Caco-2 (cell line): ENCODE data around the gene COPB2. TPM values are rescaled to one million over a fixed set of nuclear protein-coding genes. Genes with fewer than 3 reads are reported as not detected.

ENCODE experiments used
- Bru-seq: library from RNA; stranded (reverse); fragments of 400-500 nt; gene quantifications from one replicate; lab custom pipeline; 2021; lab: Mats Ljungman, UMichigan
- BruChase-seq, 2 experiments: library from RNA; stranded (reverse); fragments of 400-500 nt; gene quantifications; one replicate each; lab custom pipeline; 2021; lab: Mats Ljungman, UMichigan
- BruUV-seq: library from RNA; stranded (reverse); fragments of 400-500 nt; replicated peaks from 2 replicates; lab custom pipeline; 2021; lab: Mats Ljungman, UMichigan
- CTCF ChIA-PET: fragments of 300-600 bp; sonication (Branson Sonifier 250); formaldehyde crosslinking; loops from one replicate; lab custom pipeline; 2022; ENCODE audit warnings: antibody characterized with exemption; lab: Charles Lee
- POLR2A ChIA-PET: fragments of 300-600 bp; sonication (Branson Sonifier 250); formaldehyde crosslinking; loops from one replicate; lab custom pipeline; 2022; ENCODE audit warnings: antibody characterized with exemption; lab: Charles Lee
- DNase-seq, 2 experiments: peaks; one replicate each; pipeline versions ENCODE4 v3.0.0 to v3.0.0-alpha.2; 2020 to 2022
- H3K27me3 ChIP-seq: replicated peaks from 2 replicates; pipeline ENCODE4 v1.6.0; 2011; ENCODE audit warnings: low read length; ENCODE audit not compliant: control insufficient read depth, insufficient read depth
- H3K36me3 ChIP-seq: 2 replicates; pipeline ENCODE4 v1.5.1; 2011; ENCODE audit warnings: low read length; ENCODE audit not compliant: control insufficient read depth, insufficient read depth
- H3K4me1 ChIP-seq: fragments of 250-450 bp; sonication (Bioruptor Pico); 2 replicates; pipeline ENCODE4 v1.5.1; 2020; ENCODE audit warnings: mild to moderate bottlenecking
- H3K4me3 ChIP-seq: 2 replicates; pipeline ENCODE4 v1.5.1; 2011; ENCODE audit warnings: low read depth, mild to moderate bottlenecking, control low read depth, low read length
- H3K9me3 ChIP-seq: fragments of 250-450 bp; sonication (Bioruptor Pico); 2 replicates; pipeline ENCODE4 v1.5.1; 2020; ENCODE audit warnings: mild to moderate bottlenecking, moderate library complexity
- H3K27ac Mint-ChIP-seq: one replicate; pipeline ENCODE4 v1.8.0; 2022; ENCODE audit warnings: mixed read lengths; ENCODE audit not compliant: unreplicated experiment
- H3K27me3 Mint-ChIP-seq: one replicate; pipeline ENCODE4 v1.8.0; 2022; ENCODE audit warnings: mixed read lengths; ENCODE audit not compliant: insufficient read depth, unreplicated experiment
- H3K36me3 Mint-ChIP-seq: one replicate; pipeline ENCODE4 v1.8.0; 2022; ENCODE audit warnings: mild to moderate bottlenecking, mixed read lengths; ENCODE audit not compliant: insufficient read depth, unreplicated experiment
- H3K4me1 Mint-ChIP-seq: one replicate; pipeline ENCODE4 v1.8.0; 2022; ENCODE audit warnings: low read depth, mixed read lengths; ENCODE audit not compliant: unreplicated experiment
- H3K4me3 Mint-ChIP-seq: one replicate; pipeline ENCODE4 v1.8.0; 2022; ENCODE audit warnings: mild to moderate bottlenecking, moderate library complexity, mixed read lengths; ENCODE audit not compliant: unreplicated experiment
- H3K9me3 Mint-ChIP-seq: one replicate; pipeline ENCODE4 v1.8.0; 2022; ENCODE audit warnings: mixed read lengths; ENCODE audit not compliant: unreplicated experiment
- CTCF ChIP-seq, 2 experiments: fragments of 200-600 bp in 1 of 2; IDR thresholded peaks; 1 replicate in 1 of 2; 2 replicates in 1 of 2; pipeline versions ENCODE4 v1.5.1 to v1.8.0; 2011 to 2022; ENCODE audit warnings: antibody characterized with exemption in 1 of 2, control low read depth in 1 of 2, inconsistent platforms in 1 of 2, low read depth in 1 of 2, low read length in 1 of 2, mild to moderate bottlenecking in 1 of 2, moderate library complexity in 1 of 2; ENCODE audit not compliant: insufficient read depth in 1 of 2, severe bottlenecking in 1 of 2, unreplicated experiment in 1 of 2
- intact Hi-C: fragments of 100-400 bp; cut with micrococcal nuclease; formaldehyde crosslinking; loops from one replicate; pipeline ENCODE4 v1.10.0; 2022; ENCODE audit not compliant: unreplicated experiment
- long read RNA-seq: library from polyadenylated mRNA; stranded (forward); transcript quantifications from one replicate; pipeline ENCODE4 v2.0.0, GENCODE V29; 2022
- total RNA-seq: library from RNA; stranded (reverse); gene quantifications from 2 replicates; pipeline ENCODE4 v1.2.3, GENCODE V29; 2022

The COPB2 gene
- total RNA-seq (130 and 132 TPM in 2 replicates), Bru-seq, nascent RNA (percentile 94 among the genes with signal in this experiment), BruChase-seq, experiment 1, labeled RNA remaining after a 2-hour chase (percentile 93 among the genes with signal in this experiment), BruChase-seq, experiment 2, labeled RNA remaining after a 6-hour chase (percentile 96 among the genes with signal in this experiment)
- long read RNA-seq, transcript COPB2-201 (22 exons, 3,360 nt), result major isoform, 310 of 395 reads
- long read RNA-seq, partial matches to known transcripts, result 15 of 395 reads
- long read RNA-seq, other reads (novel, unspliced or antisense), result 70 of 395 reads

- H3K4me3 Mint-ChIP-seq, result peak within 1 kb of the TSS; percentile 83
- H3K4me1 ChIP-seq, result 0 out of 2 replicates have a peak, but pooled peaks cover 3% of the 10 kb centered on the region
- peak within 1 kb of the TSS; percentile 97 for H3K27ac Mint-ChIP-seq
- CTCF ChIA-PET, result interaction anchor here (2.2 kb wide), 1 partner anchor 36 kb away, joined by 14 read pairs; no protein-coding TSS in a partner anchor
- DNase-seq, result peak; percentile 99
- peaks cover 24% of the 10 kb centered on the region for H3K36me3 Mint-ChIP-seq
- intact Hi-C loops, result no loop called here
- no peaks in the 10 kb centered on the region for H3K27me3 Mint-ChIP-seq
- no peaks in the 10 kb centered on the region for H3K9me3 ChIP-seq
- H3K4me3 ChIP-seq, result peak within 1 kb of the TSS; percentile 85
- BruUV-seq, result TSS peak; percentile 76
- H3K9me3 Mint-ChIP-seq, result no peaks in the 10 kb centered on the region
- POLR2A ChIA-PET, result interaction anchor here (0.6 to 1.4 kb wide), 2 partner anchors 36 to 265 kb away, joined by 3 to 9 read pairs; no protein-coding TSS in a partner anchor
- no peaks in the 10 kb centered on the region for H3K27me3 ChIP-seq
- no peak for TF ChIP-seq CTCF (IDR thresholded peaks at IDR 0.05; ENCODE audit: insufficient read depth in 1 of 2, low read depth in 1 of 2, low read length in 1 of 2, severe bottlenecking in 1 of 2, unreplicated experiment in 1 of 2)
- H3K4me1 Mint-ChIP-seq, result no peaks in the 10 kb centered on the region
- H3K36me3 ChIP-seq, result no peaks in the 10 kb centered on the region
These were observed at the start of gene COPB2 for GRCh38 chr3:139389552-139390368. TSS of gene COPB2 (minus strand) at chr3:139389647. CDS start at chr3:139389550, 97 bp downstream.

- ChIA-PET CTCF (no interaction called here), POLR2A (interaction anchor here (0.7 kb wide), 1 partner anchor 219 kb away, joined by 3 read pairs; no protein-coding TSS in a partner anchor)
- DNase-seq, result no peak
- Mint-ChIP-seq H3K4me1 (no peaks in the 10 kb centered on the region), H3K27ac (no peak overlapping the region), H3K4me3 (no peak overlapping the region), H3K9me3 (no peaks in the 10 kb centered on the region), H3K36me3 (no peaks in the 10 kb centered on the region), H3K27me3 (no peaks in the 10 kb centered on the region)
- TF ChIP-seq CTCF (IDR thresholded peaks at IDR 0.05; ENCODE audit: insufficient read depth in 1 of 2, low read depth in 1 of 2, low read length in 1 of 2, severe bottlenecking in 1 of 2, unreplicated experiment in 1 of 2), result no peak
- no peaks in the 10 kb centered on the region for H3K36me3 ChIP-seq
- no peaks in the 10 kb centered on the region for H3K9me3 ChIP-seq
- intact Hi-C loops, result no loop called here
- no peaks in the 10 kb centered on the region for H3K4me1 ChIP-seq
- H3K4me3 ChIP-seq, result no peak overlapping the region
- H3K27me3 ChIP-seq, result no peaks in the 10 kb centered on the region
- BruUV-seq, result no TSS peak
These were observed 45.4 kb upstream of the COPB2 start for GRCh38 chr3:139434764-139435307.

GRCh38 chr3:139434228-139434627, 44.8 kb upstream of the COPB2 start:
- ChIA-PET POLR2A (no interaction called here), CTCF (no interaction called here)
- Mint-ChIP-seq H3K9me3 (no peaks in the 10 kb centered on the region), H3K27ac (no peak overlapping the region), H3K4me1 (no peaks in the 10 kb centered on the region), H3K4me3 (no peak overlapping the region), H3K27me3 (no peaks in the 10 kb centered on the region), H3K36me3 (no peaks in the 10 kb centered on the region)
- no peak for TF ChIP-seq CTCF (IDR thresholded peaks at IDR 0.05; ENCODE audit: insufficient read depth in 1 of 2, low read depth in 1 of 2, low read length in 1 of 2, severe bottlenecking in 1 of 2, unreplicated experiment in 1 of 2)
- no peak for DNase-seq
- Histone ChIP-seq H3K36me3 (no peaks in the 10 kb centered on the region), H3K4me3 (no peak overlapping the region), H3K9me3 (no peaks in the 10 kb centered on the region), H3K4me1 (no peaks in the 10 kb centered on the region), H3K27me3 (no peaks in the 10 kb centered on the region)
- intact Hi-C loops, result no loop called here
- BruUV-seq, result no TSS peak
